Stimulated activated CD4-positive, alpha-beta T cell treated with anti-CD3 and anti-CD28 coated beads, Interleukin-4, amount 100 ng/mL, for 24 hours (primary cell): ENCODE results near the gene STX19.
"Not testable (repeated sequence)": the region's sequence is repeated elsewhere in the genome, so short reads cannot be mapped to it uniquely, and the experiment has no call there.

Experiments used
- DNase-seq: peaks from one replicate; pipeline ENCODE4 v3.0.0-alpha.2; 2020

Gene STX19

GRCh38 chr3:93973131-93974126, 55.0 kb downstream of the STX19 start, which contains the start of gene PROS1:
TSS of gene PROS1 (minus strand) at chr3:93973896. CDS start at chr3:93973749, 147 bp downstream.
- DNase-seq: peak; percentile 42

DNA sequence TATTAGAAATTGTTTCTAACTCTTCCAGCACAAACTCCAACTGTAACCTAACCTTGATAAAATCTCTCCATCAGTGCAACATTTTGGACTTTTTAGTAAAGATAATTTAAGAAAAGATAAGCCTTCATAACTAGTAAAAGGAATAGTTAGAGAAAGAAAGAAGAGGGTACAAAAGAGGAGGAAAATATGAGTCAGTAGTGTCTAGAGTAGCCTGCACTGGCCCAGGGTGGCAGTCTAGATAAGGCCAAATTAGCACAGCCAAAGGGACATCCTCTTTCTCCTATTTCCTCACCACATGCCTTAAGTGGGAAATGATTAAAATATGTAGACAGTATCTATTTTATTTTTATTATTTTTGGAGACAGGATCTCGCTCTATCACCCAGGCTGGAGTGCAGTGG, 58.4 kb downstream of the STX19 start:
- DNase-seq: no peak

- no peak for DNase-seq
These were observed 59.0 kb downstream of the STX19 start for GRCh38 chr3:93969443-93969842.

DNA sequence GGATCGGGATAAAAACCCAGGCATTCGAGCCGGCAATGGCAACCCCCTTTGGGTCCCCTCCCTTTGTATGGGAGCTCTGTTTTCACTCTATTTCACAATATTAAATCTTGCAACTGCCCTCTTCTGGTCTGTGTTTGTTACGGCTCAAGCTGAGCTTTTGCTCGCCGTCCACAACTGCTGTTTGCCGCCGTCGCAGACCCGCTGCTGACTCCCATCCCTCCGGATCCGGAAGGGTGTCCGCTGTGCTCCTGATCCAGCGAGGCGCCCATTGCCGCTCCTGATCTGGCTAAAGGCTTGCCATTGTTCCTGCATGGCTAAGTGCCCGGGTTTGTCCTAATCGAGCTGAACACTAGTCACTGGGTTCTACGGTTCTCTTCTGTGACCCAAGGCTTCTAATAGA, 63.3 kb downstream of the STX19 start:
- DNase-seq: not testable (repeated sequence)
